ENCODE measurements around the gene KIR3DL2.
"Not testable (repeated sequence)": the region's sequence is repeated elsewhere in the genome, so short reads cannot be mapped to it uniquely, and the experiment has no call there.

DNA sequence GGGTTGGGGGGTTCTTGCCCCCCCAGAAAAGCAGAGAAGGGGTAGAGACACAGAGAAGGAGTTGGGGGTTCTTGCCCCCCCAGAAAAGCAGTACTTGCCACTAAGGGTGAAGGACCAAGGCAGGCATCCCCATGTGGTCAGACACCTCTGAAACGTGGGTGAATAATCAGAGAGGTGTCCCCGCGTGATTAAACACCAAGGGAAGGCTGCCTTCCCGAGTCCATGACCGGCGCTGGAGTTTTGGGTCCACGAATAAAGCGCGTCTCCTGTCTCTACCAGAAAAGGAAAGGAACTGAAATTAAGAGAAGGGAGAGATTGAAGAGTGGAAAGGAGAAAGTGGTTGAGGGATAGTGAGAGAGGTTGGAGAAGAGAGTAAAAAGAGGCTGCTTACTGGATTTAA lies 49.4 kb downstream of the KIR3DL2 start:
- not testable (repeated sequence) for TF ChIP-seq POLR2AphosphoS5, POLR2A, SPI1, TAF1, POU2F2 (IDR thresholded peaks at IDR 0.05; ENCODE audit: low read depth, low read length)

Measured in GM12891 (cell line).